Measurements from ENCODE around the gene GSTM1.

GRCh38 chr1:109641861-109642260 lies 45.8 kb upstream of the GSTM1 start:
- TF ChIP-seq ARNTL (CRISPR knock-in tag; IDR thresholded peaks at IDR 0.05; ENCODE audit: borderline replicate concordance, low read depth) (no peak), PATZ1 (CRISPR knock-in tag; IDR thresholded peaks at IDR 0.05; ENCODE audit: borderline replicate concordance) (no peak), ZNF565 (CRISPR knock-in tag; conservative IDR thresholded peaks at IDR 0.05; ENCODE audit: low read depth) (no peak), CREB5 (CRISPR knock-in tag; IDR thresholded peaks at IDR 0.05; ENCODE audit: low read depth) (no peak), SNAI2 (CRISPR knock-in tag; IDR thresholded peaks at IDR 0.05) (no peak), PPARA (CRISPR knock-in tag; IDR thresholded peaks at IDR 0.05; ENCODE audit: borderline replicate concordance) (no peak), GLIS3 (CRISPR knock-in tag; IDR thresholded peaks at IDR 0.05) (no peak), ISL1 (CRISPR knock-in tag; IDR thresholded peaks at IDR 0.05) (no peak), BACH2 (CRISPR knock-in tag; IDR thresholded peaks at IDR 0.05; ENCODE audit: borderline replicate concordance) (no peak), ZNF8 (CRISPR knock-in tag; IDR thresholded peaks at IDR 0.05) (no peak), RARB (CRISPR knock-in tag; IDR thresholded peaks at IDR 0.05) (no peak)

All from SK-N-SH treated with all-trans-retinoic acid at 6 μM for 48 hours (cell line).